HCT116 (cell line): Measurements from ENCODE around the gene NFXL1. TPM values are rescaled to one million over a fixed set of nuclear protein-coding genes. Genes with fewer than 3 reads are reported as not detected.

ENCODE experiments used
- ATAC-seq: fragments of 200-7000 bp; cut with Tn5 transposase; 2 replicates; pipeline ENCODE4 v1.9.1; 2020; ENCODE audit warnings: mild to moderate bottlenecking, moderate library complexity
- BruUV-seq: library from RNA; stranded (reverse); fragments of 400-500 nt; replicated peaks from 2 replicates; lab custom pipeline; 2021; lab: Mats Ljungman, UMichigan
- CTCF ChIA-PET: fragments of 300-600 bp; sonication (Branson Sonifier 250); formaldehyde crosslinking; loops from one replicate; lab custom pipeline; 2021; ENCODE audit warnings: antibody characterized with exemption; lab: Charles Lee
- POLR2A ChIA-PET: fragments of 300-600, 350-600 bp; sonication (Branson Sonifier 250); formaldehyde crosslinking; loops from one replicate; lab custom pipeline; 2021; ENCODE audit warnings: antibody characterized with exemption; lab: Charles Lee
- RAD21 ChIA-PET, 2 experiments: fragments of 300-600 bp; sonication (Branson Sonifier 250); formaldehyde crosslinking; loops; one replicate each; lab custom pipeline; 2023; ENCODE audit warnings: low total read pairs in 2 of 2; ENCODE audit not compliant: uncharacterized antibody in 2 of 2, unreplicated experiment in 2 of 2, low non-redundant PET in 1 of 2; lab: Charles Lee
- DNase-seq: peaks from one replicate; pipeline ENCODE4 v3.0.0-alpha.2; 2010; ENCODE audit warnings: low read depth, low spot score
- H2AFZ ChIP-seq: fragments of 200-600 bp; shearing (Covaris generic), sonication (generic); 2 replicates; pipeline ENCODE4 v1.6.1; 2017; ENCODE audit warnings: low read depth, mixed run types, mixed read lengths, antibody characterized with exemption, low read length; ENCODE audit not compliant: poor library complexity, severe bottlenecking
- H3K27ac ChIP-seq: 2 replicates; pipeline ENCODE4 v1.5.1; 2012; ENCODE audit warnings: low read depth, low read length
- H3K27me3 ChIP-seq: fragments of 200-600 bp; sonication (generic); 2 replicates; pipeline ENCODE4 v1.6.1; 2016; ENCODE audit warnings: mixed run types, low read length, mixed read lengths; ENCODE audit not compliant: insufficient read depth
- H3K36me3 ChIP-seq, 2 experiments: fragments of 200-500 bp in 1 of 2; fragments of 200-600 bp in 1 of 2; sonication (Bioruptor generic) in 1 of 2; sonication (generic) in 1 of 2; 2 replicates each; pipeline versions ENCODE4 v1.5.1 to v1.6.1; 2014 to 2016; ENCODE audit warnings: low read length in 2 of 2, inconsistent platforms in 1 of 2, mixed read lengths in 1 of 2, mixed run types in 1 of 2; ENCODE audit not compliant: insufficient read depth in 2 of 2, control insufficient read depth in 1 of 2
- H3K4me1 ChIP-seq, 2 experiments: fragments of 200-600 bp in 1 of 2; sonication (generic) in 1 of 2; 2 replicates each; pipeline versions ENCODE4 v1.5.1 to v1.6.1; 2012 to 2017; ENCODE audit warnings: low read length in 2 of 2, inconsistent platforms in 1 of 2, mild to moderate bottlenecking in 1 of 2, mixed read lengths in 1 of 2, mixed run types in 1 of 2, moderate library complexity in 1 of 2; ENCODE audit not compliant: insufficient read depth in 2 of 2, control insufficient read depth in 1 of 2
- H3K4me2 ChIP-seq: fragments of 200-600 bp; sonication (generic); 2 replicates; pipeline ENCODE4 v1.6.1; 2017; ENCODE audit warnings: mixed run types, low read length, mixed read lengths
- H3K4me3 ChIP-seq, 2 experiments: fragments of 200-600 bp in 1 of 2; sonication (generic) in 1 of 2; replicated peaks in 1 of 2; 2 replicates each; pipeline ENCODE4 v1.5.1; 2011 to 2016; ENCODE audit warnings: low read length in 2 of 2, control low read depth in 1 of 2, low read depth in 1 of 2, mild to moderate bottlenecking in 1 of 2, mixed read lengths in 1 of 2, mixed run types in 1 of 2
- H3K79me2 ChIP-seq: fragments of 200-600 bp; sonication (generic); 2 replicates; pipeline ENCODE4 v1.6.1; 2017; ENCODE audit warnings: mild to moderate bottlenecking, mixed run types, low read length, moderate library complexity, mixed read lengths; ENCODE audit not compliant: insufficient read depth
- H3K9ac ChIP-seq: fragments of 200-600 bp; sonication (generic); 2 replicates; pipeline ENCODE4 v1.6.1; 2016; ENCODE audit warnings: low read length, mixed read lengths
- H3K9me2 ChIP-seq: fragments of 200-600 bp; sonication (generic), shearing (Covaris generic); 2 replicates; pipeline ENCODE4 v1.6.1; 2017; ENCODE audit warnings: mixed run types, mild to moderate bottlenecking, moderate library complexity; ENCODE audit not compliant: insufficient read depth
- H3K9me3 ChIP-seq, 2 experiments: fragments of 200-500 bp in 1 of 2; fragments of 200-600 bp in 1 of 2; sonication (Bioruptor generic) in 1 of 2; sonication (generic) in 1 of 2; 2 replicates each; pipeline ENCODE4 v1.6.1; 2014 to 2017; ENCODE audit warnings: low read length in 2 of 2, mixed read lengths in 2 of 2, inconsistent platforms in 1 of 2, low read depth in 1 of 2, mild to moderate bottlenecking in 1 of 2, mixed run types in 1 of 2, moderate library complexity in 1 of 2; ENCODE audit not compliant: control insufficient read depth in 1 of 2, insufficient read depth in 1 of 2
- H4K20me1 ChIP-seq: fragments of 200-600 bp; sonication (generic), shearing (Covaris generic); 2 replicates; pipeline ENCODE4 v1.6.1; 2017; ENCODE audit warnings: mixed run types, mild to moderate bottlenecking, moderate library complexity; ENCODE audit not compliant: insufficient read depth
- CBX3 ChIP-seq: IDR thresholded peaks from 2 replicates; pipeline ENCODE4 v1.6.1; 2012; ENCODE audit warnings: low read depth
- CEBPB ChIP-seq: IDR thresholded peaks from 2 replicates; pipeline ENCODE4 v1.6.1; 2012; ENCODE audit warnings: low read depth
- ELF1 ChIP-seq: IDR thresholded peaks from 2 replicates; pipeline ENCODE4 v1.6.1; 2012; ENCODE audit warnings: low read depth, borderline replicate concordance
- EZH2phosphoT487 ChIP-seq: fragments of 200-600 bp; IDR thresholded peaks from 2 replicates; pipeline ENCODE4 v1.6.1; 2018; ENCODE audit warnings: antibody characterized with exemption, borderline replicate concordance
- FOSL1 ChIP-seq: IDR thresholded peaks from 2 replicates; pipeline ENCODE4 v1.6.1; 2012; ENCODE audit warnings: low read depth
- JUND ChIP-seq: IDR thresholded peaks from 2 replicates; pipeline ENCODE4 v1.6.1; 2012
- POLR2AphosphoS5 ChIP-seq: IDR thresholded peaks from 2 replicates; pipeline ENCODE4 v1.6.1; 2011; ENCODE audit warnings: mild to moderate bottlenecking, low read depth, low read length, moderate library complexity
- TCF7L2 ChIP-seq: IDR thresholded peaks from 2 replicates; pipeline ENCODE4 v1.7.0; 2011; ENCODE audit warnings: borderline replicate concordance, inconsistent platforms; ENCODE audit not compliant: insufficient read depth, insufficient read length; ENCODE audit errors: extremely low read depth
- ZFX ChIP-seq: fragments of 450-650 bp; IDR thresholded peaks from 2 replicates; pipeline ENCODE4 v1.6.1; 2017
- ZNF274 ChIP-seq: fragments of 200-500 bp; sonication (Bioruptor generic); IDR thresholded peaks from 2 replicates; pipeline ENCODE4 v1.6.1; 2014; ENCODE audit warnings: mild to moderate bottlenecking, low read depth, low read length, inconsistent platforms
- intact Hi-C: fragments of 100-400 bp; cut with micrococcal nuclease; formaldehyde crosslinking; loops from 2 replicates; pipeline ENCODE4 v1.10.0; 2022
- total RNA-seq: library from RNA; stranded (reverse); gene quantifications from one replicate; pipeline ENCODE4 v1.2.1, GENCODE V29; 2021; ENCODE audit not compliant: unreplicated experiment
- TF ChIP-seq, protein P1 (sequence below), 3 experiments: fragments of 200-600 bp in 1 of 3; sonication (generic) in 1 of 3; IDR thresholded peaks in 2 of 3; conservative IDR thresholded peaks in 1 of 3; 2 replicates each; pipeline ENCODE4 v1.5.1; 2012 to 2017; ENCODE audit warnings: low read depth in 2 of 3, low read length in 2 of 3, antibody characterized with exemption in 1 of 3, borderline replicate concordance in 1 of 3, control low read depth in 1 of 3, mild to moderate bottlenecking in 1 of 3, mixed read lengths in 1 of 3, mixed run types in 1 of 3, moderate library complexity in 1 of 3; ENCODE audit not compliant: insufficient read depth in 1 of 3
- TF ChIP-seq, protein P2 (sequence below): IDR thresholded peaks from 2 replicates; pipeline ENCODE4 v1.6.1; 2012; ENCODE audit warnings: low read depth
- TF ChIP-seq, protein P3 (sequence below): IDR thresholded peaks from 2 replicates; pipeline ENCODE4 v1.6.1; 2012

The NFXL1 gene
- total RNA-seq, 1 experiment from 2014 or later: 26.8 TPM

GRCh38 chr4:47936336-47936735 is 22.0 kb upstream of the NFXL1 start:
- no peak overlapping the region for H3K9ac ChIP-seq
- H3K4me2 ChIP-seq: no peak overlapping the region
- CTCF ChIA-PET: no interaction called here
- no TSS peak for BruUV-seq
- no peak overlapping the region for H3K27ac ChIP-seq
- no peaks in the 10 kb centered on the region for H3K4me1 ChIP-seq
- H3K79me2 ChIP-seq: no peaks in the 10 kb centered on the region
- ATAC-seq (no peak), DNase-seq (no peak)
- intact Hi-C loops: no loop called here
- no peak overlapping the region for H2AFZ ChIP-seq
- no peaks in the 10 kb centered on the region for H3K36me3 ChIP-seq
- no peak overlapping the region for H3K4me3 ChIP-seq
- TF ChIP-seq CBX3 (no peak), POLR2AphosphoS5 (no peak), CEBPB (no peak), FOSL1 (no peak), ZNF274 (no peak), ELF1 (no peak), TCF7L2 (no peak), ZFX (no peak), EZH2phosphoT487 (no peak), JUND (no peak)
- TF ChIP-seq, protein P1, sequence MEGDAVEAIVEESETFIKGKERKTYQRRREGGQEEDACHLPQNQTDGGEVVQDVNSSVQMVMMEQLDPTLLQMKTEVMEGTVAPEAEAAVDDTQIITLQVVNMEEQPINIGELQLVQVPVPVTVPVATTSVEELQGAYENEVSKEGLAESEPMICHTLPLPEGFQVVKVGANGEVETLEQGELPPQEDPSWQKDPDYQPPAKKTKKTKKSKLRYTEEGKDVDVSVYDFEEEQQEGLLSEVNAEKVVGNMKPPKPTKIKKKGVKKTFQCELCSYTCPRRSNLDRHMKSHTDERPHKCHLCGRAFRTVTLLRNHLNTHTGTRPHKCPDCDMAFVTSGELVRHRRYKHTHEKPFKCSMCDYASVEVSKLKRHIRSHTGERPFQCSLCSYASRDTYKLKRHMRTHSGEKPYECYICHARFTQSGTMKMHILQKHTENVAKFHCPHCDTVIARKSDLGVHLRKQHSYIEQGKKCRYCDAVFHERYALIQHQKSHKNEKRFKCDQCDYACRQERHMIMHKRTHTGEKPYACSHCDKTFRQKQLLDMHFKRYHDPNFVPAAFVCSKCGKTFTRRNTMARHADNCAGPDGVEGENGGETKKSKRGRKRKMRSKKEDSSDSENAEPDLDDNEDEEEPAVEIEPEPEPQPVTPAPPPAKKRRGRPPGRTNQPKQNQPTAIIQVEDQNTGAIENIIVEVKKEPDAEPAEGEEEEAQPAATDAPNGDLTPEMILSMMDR (IDR thresholded peaks at IDR 0.05 in 2 of 3, conservative IDR thresholded peaks at IDR 0.05 in 1 of 3; ENCODE audit: borderline replicate concordance in 1 of 3, insufficient read depth in 1 of 3, low read depth in 2 of 3, low read length in 2 of 3): no peak
- TF ChIP-seq, protein P2, sequence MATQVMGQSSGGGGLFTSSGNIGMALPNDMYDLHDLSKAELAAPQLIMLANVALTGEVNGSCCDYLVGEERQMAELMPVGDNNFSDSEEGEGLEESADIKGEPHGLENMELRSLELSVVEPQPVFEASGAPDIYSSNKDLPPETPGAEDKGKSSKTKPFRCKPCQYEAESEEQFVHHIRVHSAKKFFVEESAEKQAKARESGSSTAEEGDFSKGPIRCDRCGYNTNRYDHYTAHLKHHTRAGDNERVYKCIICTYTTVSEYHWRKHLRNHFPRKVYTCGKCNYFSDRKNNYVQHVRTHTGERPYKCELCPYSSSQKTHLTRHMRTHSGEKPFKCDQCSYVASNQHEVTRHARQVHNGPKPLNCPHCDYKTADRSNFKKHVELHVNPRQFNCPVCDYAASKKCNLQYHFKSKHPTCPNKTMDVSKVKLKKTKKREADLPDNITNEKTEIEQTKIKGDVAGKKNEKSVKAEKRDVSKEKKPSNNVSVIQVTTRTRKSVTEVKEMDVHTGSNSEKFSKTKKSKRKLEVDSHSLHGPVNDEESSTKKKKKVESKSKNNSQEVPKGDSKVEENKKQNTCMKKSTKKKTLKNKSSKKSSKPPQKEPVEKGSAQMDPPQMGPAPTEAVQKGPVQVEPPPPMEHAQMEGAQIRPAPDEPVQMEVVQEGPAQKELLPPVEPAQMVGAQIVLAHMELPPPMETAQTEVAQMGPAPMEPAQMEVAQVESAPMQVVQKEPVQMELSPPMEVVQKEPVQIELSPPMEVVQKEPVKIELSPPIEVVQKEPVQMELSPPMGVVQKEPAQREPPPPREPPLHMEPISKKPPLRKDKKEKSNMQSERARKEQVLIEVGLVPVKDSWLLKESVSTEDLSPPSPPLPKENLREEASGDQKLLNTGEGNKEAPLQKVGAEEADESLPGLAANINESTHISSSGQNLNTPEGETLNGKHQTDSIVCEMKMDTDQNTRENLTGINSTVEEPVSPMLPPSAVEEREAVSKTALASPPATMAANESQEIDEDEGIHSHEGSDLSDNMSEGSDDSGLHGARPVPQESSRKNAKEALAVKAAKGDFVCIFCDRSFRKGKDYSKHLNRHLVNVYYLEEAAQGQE: no peak
- TF ChIP-seq, protein P3, sequence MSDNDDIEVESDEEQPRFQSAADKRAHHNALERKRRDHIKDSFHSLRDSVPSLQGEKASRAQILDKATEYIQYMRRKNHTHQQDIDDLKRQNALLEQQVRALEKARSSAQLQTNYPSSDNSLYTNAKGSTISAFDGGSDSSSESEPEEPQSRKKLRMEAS: no peak
- TF ChIP-seq, all 23 proteins: peak for 0
- Histone ChIP-seq H3K9me3 (no peaks in the 10 kb centered on the region), H4K20me1 (no peaks in the 10 kb centered on the region), H3K27me3 (no peaks in the 10 kb centered on the region), H3K9me2 (0 out of 2 replicates have a peak, but pooled peaks cover 4% of the 10 kb centered on the region)
- POLR2A ChIA-PET: no interaction called here
- RAD21 ChIA-PET: no interaction called here
